Activated CD4-positive, alpha-beta T cell treated with anti-CD3 and anti-CD28 coated beads, Interleukin-2, Interleukin-6, amounts not matched to agents 100 ng/mL and 50 ng/mL, durations not matched to agents 16 hours and 8 hours (primary cell): Measurements from ENCODE around the gene MAPK11.

Experiments used
- DNase-seq: peaks from one replicate; pipeline ENCODE4 v3.0.0-alpha.2; 2020

MAPK11 gene

GRCh38 chr22:50221410-50222300, 48.5 kb downstream of the MAPK11 start:
- DNase-seq: no peak

DNA sequence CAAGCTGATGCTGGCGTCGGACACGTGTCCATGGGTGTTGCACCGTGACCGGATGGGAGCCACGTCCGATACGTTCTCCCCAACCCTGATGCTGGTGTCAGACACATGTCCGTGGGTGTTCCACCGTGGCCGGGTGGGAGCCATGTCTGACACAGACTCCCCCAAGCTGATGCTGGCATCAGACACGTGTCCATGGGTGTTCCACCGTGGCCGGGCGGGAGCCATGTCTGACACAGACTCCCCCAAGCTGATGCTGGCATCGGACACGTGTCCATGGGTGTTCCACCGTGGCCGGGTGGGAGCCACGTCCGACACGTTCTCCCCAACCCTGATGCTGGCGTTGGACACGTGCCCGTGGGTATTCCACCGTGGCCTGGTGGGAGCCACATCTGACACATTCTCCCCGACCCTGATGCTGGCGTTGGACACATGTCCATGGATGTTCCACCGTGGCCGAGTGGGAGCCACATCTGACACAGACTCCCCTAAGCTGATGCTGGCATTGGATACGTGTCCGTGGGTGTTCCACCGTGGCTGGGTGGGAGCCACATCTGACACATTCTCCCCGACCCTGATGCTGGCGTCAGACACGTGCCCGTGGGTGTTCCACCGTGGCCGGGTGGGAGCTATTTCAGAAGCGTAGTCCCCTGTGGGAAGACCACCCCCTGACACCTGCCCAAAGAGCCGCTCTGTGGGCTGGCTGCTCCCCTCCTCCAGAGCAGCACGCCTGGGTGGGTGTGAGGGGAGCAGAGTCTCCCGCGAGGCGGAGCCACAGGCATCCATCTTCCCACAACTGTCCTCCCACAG, 49.4 kb downstream of the MAPK11 start:
- DNase-seq: no peak

DNA sequence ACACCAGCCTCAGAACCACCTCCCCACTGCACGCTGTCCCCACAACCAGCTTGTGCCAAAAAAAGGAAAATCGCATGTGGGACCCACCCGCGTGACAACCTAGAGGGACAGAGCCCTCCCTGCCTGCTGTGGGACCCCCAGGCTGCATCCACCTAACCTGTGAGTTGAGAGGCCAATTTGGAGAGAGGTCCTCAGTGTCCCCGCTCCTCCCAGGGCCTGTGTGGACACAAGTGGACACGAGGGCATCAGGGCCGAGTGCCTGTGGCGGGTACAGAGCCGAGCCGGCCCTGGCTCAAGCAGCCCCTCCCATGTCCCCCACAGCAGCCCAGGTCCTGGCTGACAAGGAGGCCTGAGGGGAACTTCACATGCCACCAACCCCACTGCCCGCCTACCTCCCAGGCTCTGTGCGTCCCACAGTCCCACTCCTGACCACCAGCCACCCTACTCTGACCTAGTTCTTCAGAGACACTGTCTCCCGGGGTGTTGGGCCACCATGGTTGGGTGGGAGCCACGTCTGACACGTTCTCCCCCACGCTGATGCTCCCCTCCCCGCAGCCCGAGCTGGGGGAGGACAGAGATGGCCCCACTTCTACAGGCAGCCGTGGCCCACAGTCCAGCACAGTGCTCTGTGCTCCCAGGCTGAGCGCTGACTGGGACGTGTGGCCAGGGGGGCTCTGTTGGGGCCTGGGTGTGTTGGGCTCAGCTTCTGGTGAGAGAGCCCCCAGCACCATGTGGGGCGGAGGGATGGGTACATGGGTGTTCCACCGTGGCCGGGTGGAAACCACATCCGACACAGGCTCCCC, 50.2 kb downstream of the MAPK11 start:
- no peak for DNase-seq

GRCh38 chr22:50218996-50219727, 51.0 kb downstream of the MAPK11 start:
- no peak for DNase-seq

DNA sequence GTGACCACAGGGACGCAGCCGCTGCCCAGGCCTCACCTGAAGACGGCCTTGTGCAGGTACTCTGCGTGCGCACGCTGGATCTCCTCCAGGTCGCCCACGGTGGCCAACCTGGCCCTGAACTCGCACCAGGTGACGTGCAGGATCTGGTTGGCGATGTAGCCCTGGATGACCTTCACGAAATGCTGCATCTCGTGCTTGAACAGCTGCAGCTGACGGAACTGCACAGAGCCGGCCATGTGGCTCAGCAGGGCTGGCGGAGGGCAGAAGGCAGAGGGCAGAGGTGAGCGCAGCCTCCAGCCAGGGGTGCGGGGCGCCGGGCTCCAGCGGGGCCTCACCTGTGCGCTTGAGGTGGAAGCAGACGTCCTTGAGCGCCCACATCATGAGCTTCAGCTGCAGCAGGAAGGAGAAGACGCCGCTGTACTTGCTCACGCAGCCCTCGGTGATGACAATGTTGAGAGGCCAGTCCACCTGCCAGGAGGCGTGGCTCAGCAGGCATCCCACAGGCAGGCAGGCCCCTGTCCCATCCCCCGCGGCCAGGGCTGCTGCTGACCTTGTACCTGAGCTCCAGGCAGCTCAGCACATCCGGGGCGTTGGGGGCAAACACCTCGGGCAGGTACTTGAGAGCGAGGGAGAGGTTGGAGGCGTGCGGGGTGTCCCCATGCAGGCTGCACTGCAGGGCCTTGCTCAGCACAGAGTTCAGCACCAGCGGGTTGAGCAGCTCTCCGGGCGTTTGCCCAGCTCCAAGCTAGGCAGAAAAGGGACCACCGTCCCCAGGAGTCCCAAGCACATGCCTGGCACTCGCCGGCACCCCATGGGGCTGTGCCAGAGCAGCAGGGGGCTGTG, 51.8 kb downstream of the MAPK11 start:
- DNase-seq: no peak

DNA sequence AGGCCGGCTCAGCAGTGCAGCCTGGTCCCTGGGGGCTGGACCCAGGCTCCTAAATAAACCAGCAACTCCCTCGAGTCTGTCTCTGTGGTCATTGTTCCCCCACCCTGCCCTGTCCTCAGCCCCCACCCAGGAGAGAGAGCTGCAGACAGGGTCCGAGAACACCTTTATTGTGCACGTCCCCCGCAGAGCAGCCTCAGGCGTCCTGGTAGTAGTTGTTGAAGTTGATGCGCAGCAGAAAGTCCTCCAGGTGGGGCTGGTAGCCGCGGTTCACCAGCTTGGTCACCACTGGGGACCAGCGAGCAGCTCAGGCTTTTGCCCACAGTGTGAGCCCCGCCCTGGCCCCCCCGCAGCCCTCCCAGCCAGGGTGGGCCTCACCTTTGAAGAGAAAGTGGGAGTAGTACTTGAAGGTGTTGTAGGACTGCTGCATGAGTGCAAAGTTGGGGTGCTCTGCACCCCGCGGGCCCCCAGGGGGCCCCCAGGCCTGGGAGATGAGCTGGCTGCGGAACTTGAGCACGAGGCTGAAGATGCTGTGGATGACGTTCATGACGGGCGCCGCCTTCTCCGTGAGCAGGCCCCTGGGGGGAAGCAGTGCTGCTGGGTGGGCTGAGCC, 52.5 kb downstream of the MAPK11 start:
- no peak for DNase-seq

GRCh38 chr22:50216684-50217520, 53.3 kb downstream of the MAPK11 start:
- no peak for DNase-seq

DNA sequence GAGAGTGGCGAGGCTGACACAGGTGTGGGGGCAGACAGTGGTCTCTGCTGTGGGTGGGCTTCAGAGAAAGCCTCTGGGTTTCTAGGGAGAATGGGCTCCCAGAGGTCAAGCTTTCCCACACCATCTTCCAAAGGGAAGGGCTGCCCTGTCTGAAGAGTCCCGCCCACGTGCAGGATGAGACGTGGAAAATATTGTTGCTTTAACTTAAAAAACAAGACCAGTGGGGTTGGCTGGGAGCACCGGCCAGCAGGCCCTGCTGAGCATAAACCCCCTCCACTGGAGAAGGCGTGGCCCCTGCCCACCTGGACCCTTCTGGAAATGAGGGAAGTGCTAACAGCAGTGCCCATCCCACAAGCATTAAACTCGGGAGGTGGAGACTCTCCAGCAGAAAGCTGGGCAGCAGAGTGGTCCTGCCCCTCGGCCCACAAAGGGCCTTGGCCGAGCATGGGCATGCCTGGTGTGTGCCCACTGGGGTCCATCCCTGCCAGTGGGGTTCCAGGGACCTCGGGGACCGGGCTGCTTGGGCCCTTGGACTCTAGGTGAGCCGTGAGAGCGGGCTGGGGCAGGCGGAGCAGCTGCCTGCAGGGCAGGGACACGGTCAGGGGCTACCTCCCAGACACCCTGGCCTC, 54.0 kb downstream of the MAPK11 start:
- DNase-seq: no peak

DNA sequence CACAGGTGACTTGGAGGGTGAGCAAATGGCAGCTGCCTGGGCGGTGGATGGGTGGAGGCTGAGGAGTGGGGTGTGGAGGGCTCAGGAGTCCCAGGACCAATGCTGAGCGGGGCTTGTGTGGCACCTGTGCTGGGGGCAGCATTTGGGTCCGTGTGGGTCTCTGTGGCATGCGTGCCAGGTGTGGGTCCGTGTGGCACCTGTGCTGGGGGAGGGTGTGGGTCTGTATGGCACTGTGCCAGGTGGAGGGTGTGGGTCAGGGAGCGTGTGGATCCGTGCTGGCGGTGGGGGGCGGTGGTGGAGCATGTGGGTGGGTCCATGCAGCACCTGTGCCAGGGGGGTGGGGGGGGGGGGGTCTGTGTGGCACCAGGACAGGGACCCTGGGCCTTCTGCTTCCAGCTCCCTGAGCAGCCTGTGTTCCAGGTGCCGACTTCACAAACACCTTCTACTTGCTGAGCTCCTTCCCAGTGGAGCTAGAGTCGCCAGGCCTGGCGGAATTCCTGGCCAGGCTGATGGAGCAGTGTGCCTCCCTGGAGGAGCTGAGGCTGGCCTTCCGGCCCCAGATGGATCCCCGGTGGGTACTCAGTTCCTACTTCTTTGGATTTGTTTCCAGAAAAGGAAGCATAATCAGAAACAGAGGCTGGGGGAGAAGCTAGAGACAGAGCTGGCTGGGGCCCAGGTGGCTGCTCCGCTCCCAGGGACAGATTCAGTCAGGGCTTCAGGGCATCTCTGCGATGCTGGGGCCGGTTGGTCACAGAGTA, 54.7 kb downstream of the MAPK11 start:
- DNase-seq: no peak
